ENCODE results near the gene AQP11.

Gene AQP11

GRCh38 chr11:77654770-77655434, 65.1 kb downstream of the AQP11 start:
- TF ChIP-seq ZC3H10 (CRISPR knock-in tag; IDR thresholded peaks at IDR 0.05) (no peak), TCF4 (CRISPR knock-in tag; IDR thresholded peaks at IDR 0.05; ENCODE audit: borderline replicate concordance) (no peak), CSDC2 (CRISPR knock-in tag; IDR thresholded peaks at IDR 0.05) (no peak), BACH2 (CRISPR knock-in tag; IDR thresholded peaks at IDR 0.05; ENCODE audit: borderline replicate concordance) (no peak)
- TF ChIP-seq, protein P1, sequence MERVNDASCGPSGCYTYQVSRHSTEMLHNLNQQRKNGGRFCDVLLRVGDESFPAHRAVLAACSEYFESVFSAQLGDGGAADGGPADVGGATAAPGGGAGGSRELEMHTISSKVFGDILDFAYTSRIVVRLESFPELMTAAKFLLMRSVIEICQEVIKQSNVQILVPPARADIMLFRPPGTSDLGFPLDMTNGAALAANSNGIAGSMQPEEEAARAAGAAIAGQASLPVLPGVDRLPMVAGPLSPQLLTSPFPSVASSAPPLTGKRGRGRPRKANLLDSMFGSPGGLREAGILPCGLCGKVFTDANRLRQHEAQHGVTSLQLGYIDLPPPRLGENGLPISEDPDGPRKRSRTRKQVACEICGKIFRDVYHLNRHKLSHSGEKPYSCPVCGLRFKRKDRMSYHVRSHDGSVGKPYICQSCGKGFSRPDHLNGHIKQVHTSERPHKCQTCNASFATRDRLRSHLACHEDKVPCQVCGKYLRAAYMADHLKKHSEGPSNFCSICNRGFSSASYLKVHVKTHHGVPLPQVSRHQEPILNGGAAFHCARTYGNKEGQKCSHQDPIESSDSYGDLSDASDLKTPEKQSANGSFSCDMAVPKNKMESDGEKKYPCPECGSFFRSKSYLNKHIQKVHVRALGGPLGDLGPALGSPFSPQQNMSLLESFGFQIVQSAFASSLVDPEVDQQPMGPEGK (CRISPR knock-in tag; IDR thresholded peaks at IDR 0.05; ENCODE audit: borderline replicate concordance) = no peak
- no peak for ATAC-seq

GRCh38 chr11:77656362-77656761, 66.6 kb downstream of the AQP11 start:
- no peak for ATAC-seq
- TF ChIP-seq ZC3H10 (CRISPR knock-in tag; IDR thresholded peaks at IDR 0.05) (no peak), PPARA (CRISPR knock-in tag; IDR thresholded peaks at IDR 0.05; ENCODE audit: borderline replicate concordance) (no peak), ESRRG (CRISPR knock-in tag; IDR thresholded peaks at IDR 0.05) (no peak), CSDC2 (CRISPR knock-in tag; IDR thresholded peaks at IDR 0.05) (no peak), BACH2 (CRISPR knock-in tag; IDR thresholded peaks at IDR 0.05; ENCODE audit: borderline replicate concordance) (no peak), ISL1 (CRISPR knock-in tag; IDR thresholded peaks at IDR 0.05) (no peak), SNAI2 (CRISPR knock-in tag; IDR thresholded peaks at IDR 0.05) (no peak), TCF4 (CRISPR knock-in tag; IDR thresholded peaks at IDR 0.05; ENCODE audit: borderline replicate concordance) (no peak), OSR1 (CRISPR knock-in tag; IDR thresholded peaks at IDR 0.05) (no peak), ZFP30 (CRISPR knock-in tag; IDR thresholded peaks at IDR 0.05) (no peak)
- TF ChIP-seq, protein P2, sequence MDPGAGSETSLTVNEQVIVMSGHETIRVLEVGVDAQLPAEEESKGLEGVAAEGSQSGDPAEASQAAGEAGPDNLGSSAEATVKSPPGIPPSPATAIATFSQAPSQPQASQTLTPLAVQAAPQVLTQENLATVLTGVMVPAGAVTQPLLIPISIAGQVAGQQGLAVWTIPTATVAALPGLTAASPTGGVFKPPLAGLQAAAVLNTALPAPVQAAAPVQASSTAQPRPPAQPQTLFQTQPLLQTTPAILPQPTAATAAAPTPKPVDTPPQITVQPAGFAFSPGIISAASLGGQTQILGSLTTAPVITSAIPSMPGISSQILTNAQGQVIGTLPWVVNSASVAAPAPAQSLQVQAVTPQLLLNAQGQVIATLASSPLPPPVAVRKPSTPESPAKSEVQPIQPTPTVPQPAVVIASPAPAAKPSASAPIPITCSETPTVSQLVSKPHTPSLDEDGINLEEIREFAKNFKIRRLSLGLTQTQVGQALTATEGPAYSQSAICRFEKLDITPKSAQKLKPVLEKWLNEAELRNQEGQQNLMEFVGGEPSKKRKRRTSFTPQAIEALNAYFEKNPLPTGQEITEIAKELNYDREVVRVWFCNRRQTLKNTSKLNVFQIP (CRISPR knock-in tag; IDR thresholded peaks at IDR 0.05; ENCODE audit: borderline replicate concordance, low read depth) = no peak
- TF ChIP-seq, protein P3, sequence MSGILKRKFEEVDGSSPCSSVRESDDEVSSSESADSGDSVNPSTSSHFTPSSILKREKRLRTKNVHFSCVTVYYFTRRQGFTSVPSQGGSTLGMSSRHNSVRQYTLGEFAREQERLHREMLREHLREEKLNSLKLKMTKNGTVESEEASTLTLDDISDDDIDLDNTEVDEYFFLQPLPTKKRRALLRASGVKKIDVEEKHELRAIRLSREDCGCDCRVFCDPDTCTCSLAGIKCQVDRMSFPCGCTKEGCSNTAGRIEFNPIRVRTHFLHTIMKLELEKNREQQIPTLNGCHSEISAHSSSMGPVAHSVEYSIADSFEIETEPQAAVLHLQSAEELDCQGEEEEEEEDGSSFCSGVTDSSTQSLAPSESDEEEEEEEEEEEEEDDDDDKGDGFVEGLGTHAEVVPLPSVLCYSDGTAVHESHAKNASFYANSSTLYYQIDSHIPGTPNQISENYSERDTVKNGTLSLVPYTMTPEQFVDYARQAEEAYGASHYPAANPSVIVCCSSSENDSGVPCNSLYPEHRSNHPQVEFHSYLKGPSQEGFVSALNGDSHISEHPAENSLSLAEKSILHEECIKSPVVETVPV (CRISPR knock-in tag; IDR thresholded peaks at IDR 0.05) = no peak
- TF ChIP-seq, protein P4, sequence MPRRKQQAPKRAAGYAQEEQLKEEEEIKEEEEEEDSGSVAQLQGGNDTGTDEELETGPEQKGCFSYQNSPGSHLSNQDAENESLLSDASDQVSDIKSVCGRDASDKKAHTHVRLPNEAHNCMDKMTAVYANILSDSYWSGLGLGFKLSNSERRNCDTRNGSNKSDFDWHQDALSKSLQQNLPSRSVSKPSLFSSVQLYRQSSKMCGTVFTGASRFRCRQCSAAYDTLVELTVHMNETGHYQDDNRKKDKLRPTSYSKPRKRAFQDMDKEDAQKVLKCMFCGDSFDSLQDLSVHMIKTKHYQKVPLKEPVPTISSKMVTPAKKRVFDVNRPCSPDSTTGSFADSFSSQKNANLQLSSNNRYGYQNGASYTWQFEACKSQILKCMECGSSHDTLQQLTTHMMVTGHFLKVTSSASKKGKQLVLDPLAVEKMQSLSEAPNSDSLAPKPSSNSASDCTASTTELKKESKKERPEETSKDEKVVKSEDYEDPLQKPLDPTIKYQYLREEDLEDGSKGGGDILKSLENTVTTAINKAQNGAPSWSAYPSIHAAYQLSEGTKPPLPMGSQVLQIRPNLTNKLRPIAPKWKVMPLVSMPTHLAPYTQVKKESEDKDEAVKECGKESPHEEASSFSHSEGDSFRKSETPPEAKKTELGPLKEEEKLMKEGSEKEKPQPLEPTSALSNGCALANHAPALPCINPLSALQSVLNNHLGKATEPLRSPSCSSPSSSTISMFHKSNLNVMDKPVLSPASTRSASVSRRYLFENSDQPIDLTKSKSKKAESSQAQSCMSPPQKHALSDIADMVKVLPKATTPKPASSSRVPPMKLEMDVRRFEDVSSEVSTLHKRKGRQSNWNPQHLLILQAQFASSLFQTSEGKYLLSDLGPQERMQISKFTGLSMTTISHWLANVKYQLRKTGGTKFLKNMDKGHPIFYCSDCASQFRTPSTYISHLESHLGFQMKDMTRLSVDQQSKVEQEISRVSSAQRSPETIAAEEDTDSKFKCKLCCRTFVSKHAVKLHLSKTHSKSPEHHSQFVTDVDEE (CRISPR knock-in tag; IDR thresholded peaks at IDR 0.05) = no peak

DNA sequence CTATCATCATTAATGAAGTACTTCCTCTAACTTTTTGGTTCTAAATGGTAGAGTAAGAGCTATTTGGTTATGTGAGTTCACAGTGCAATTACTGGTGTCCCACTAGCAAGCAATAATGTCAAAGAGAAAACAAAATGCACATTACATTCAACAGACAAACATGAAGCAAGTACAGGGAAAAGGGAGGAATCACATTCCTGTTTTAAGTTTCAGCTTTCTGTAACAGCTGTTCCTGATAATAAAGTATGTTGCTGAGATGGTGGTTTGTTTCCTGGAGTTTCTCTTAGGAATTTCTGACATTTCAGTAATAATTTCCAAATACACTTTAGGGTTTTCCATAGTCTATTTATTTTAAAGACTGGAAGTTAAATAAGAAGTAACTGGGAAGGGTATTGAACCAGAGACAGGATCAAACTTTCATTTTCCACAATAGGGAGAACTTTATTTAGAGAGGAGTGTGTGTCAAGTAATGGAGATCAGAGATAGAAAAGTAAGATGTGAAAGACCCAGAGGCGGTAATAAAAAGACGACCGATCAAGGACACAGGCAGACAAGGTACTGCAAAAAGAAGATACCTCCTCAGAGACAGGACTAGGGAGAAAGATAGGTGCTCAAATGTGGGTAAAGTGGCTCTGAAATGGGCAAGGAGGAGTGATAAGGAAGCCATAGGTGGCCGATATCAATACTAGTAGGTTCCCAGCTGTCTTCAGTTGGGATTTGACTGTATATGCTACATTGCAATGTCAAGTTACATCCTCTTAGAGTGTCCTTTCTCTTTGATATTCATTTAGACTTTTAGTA, 68.7 kb downstream of the AQP11 start:
- peak; percentile 86 for ATAC-seq
- TF ChIP-seq ARNTL (CRISPR knock-in tag; IDR thresholded peaks at IDR 0.05; ENCODE audit: borderline replicate concordance, low read depth) (no peak), ZC3H10 (CRISPR knock-in tag; IDR thresholded peaks at IDR 0.05) (no peak), ZFP30 (CRISPR knock-in tag; IDR thresholded peaks at IDR 0.05) (no peak), CSDC2 (CRISPR knock-in tag; IDR thresholded peaks at IDR 0.05) (no peak), BACH2 (CRISPR knock-in tag; IDR thresholded peaks at IDR 0.05; ENCODE audit: borderline replicate concordance) (no peak), SNAI2 (CRISPR knock-in tag; IDR thresholded peaks at IDR 0.05) (no peak), ZNF70 (CRISPR knock-in tag; IDR thresholded peaks at IDR 0.05) (no peak), ZNF565 (CRISPR knock-in tag; conservative IDR thresholded peaks at IDR 0.05; ENCODE audit: low read depth) (no peak), ZNF8 (CRISPR knock-in tag; IDR thresholded peaks at IDR 0.05) (no peak), ESRRG (CRISPR knock-in tag; IDR thresholded peaks at IDR 0.05) (no peak), TCF4 (CRISPR knock-in tag; IDR thresholded peaks at IDR 0.05; ENCODE audit: borderline replicate concordance) (no peak)
- TF ChIP-seq, protein P4 (CRISPR knock-in tag; IDR thresholded peaks at IDR 0.05) = no peak
- TF ChIP-seq, protein P5, sequence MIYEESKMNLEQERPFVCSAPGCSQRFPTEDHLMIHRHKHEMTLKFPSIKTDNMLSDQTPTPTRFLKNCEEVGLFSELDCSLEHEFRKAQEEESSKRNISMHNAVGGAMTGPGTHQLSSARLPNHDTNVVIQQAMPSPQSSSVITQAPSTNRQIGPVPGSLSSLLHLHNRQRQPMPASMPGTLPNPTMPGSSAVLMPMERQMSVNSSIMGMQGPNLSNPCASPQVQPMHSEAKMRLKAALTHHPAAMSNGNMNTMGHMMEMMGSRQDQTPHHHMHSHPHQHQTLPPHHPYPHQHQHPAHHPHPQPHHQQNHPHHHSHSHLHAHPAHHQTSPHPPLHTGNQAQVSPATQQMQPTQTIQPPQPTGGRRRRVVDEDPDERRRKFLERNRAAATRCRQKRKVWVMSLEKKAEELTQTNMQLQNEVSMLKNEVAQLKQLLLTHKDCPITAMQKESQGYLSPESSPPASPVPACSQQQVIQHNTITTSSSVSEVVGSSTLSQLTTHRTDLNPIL (CRISPR knock-in tag; IDR thresholded peaks at IDR 0.05; ENCODE audit: low read depth) = no peak
- TF ChIP-seq, protein P3 (CRISPR knock-in tag; IDR thresholded peaks at IDR 0.05) = no peak
